IPS DF 19.7 (cell line): ENCODE data around the gene ID3.
A peak's percentile ranks its signal among the peaks of the same experiment; 100 is the strongest.

Experiments
- DNase-seq: peaks from one replicate; pipeline ENCODE4 v3.0.0-alpha.2; 2013; ENCODE audit warnings: low read depth, low spot score

The ID3 gene

GRCh38 chr1:23559136-23559984 lies at the start of gene ID3:
ID3 (minus strand) TSS chr1:23559501; CDS start chr1:23559426, 75 bp downstream.
- no peak for DNase-seq

- no peak for DNase-seq
Observed at GRCh38 chr1:23607944-23608343, 48.6 kb upstream of the ID3 start.

GRCh38 chr1:23601968-23602876 lies 42.9 kb upstream of the ID3 start:
- no peak for DNase-seq

GRCh38 chr1:23601135-23601967 lies 42.0 kb upstream of the ID3 start:
- DNase-seq, result no peak

- no peak for DNase-seq
Observed at GRCh38 chr1:23600283-23600682, 41.0 kb upstream of the ID3 start.

- DNase-seq, result no peak
Observed at GRCh38 chr1:23599125-23599524, 39.8 kb upstream of the ID3 start.

- peak; percentile 100 for DNase-seq
Observed at GRCh38 chr1:23598424-23598823, 39.1 kb upstream of the ID3 start.

GRCh38 chr1:23597635-23598388 lies 38.5 kb upstream of the ID3 start:
- no peak for DNase-seq

GRCh38 chr1:23596382-23597358 lies 37.4 kb upstream of the ID3 start:
- DNase-seq, result no peak

- DNase-seq, result no peak
Observed at GRCh38 chr1:23594927-23595353, 35.6 kb upstream of the ID3 start.

GRCh38 chr1:23594149-23594907 lies 35.0 kb upstream of the ID3 start:
- DNase-seq, result no peak

GRCh38 chr1:23593556-23594148 lies 34.4 kb upstream of the ID3 start:
- DNase-seq, result no peak

GRCh38 chr1:23593042-23593521 lies 33.8 kb upstream of the ID3 start:
- DNase-seq, result no peak

- DNase-seq, result no peak
Observed at GRCh38 chr1:23592209-23592892, 33.0 kb upstream of the ID3 start.

GRCh38 chr1:23591460-23592208 lies 32.3 kb upstream of the ID3 start:
- no peak for DNase-seq

GRCh38 chr1:23590058-23590783 lies 30.9 kb upstream of the ID3 start:
- no peak for DNase-seq
